A673 (cell line): ENCODE results near the gene ZNF212. TPM values are rescaled to one million over a fixed set of nuclear protein-coding genes. Genes with fewer than 3 reads are reported as not detected.
"Not testable (repeated sequence)": the region's sequence is repeated elsewhere in the genome, so short reads cannot be mapped to it uniquely, and the experiment has no call there.

Experiments
- BruUV-seq: library from RNA; stranded (reverse); fragments of 400-500 nt; replicated peaks from 2 replicates; lab custom pipeline; 2021; lab: Mats Ljungman, UMichigan
- CTCF ChIA-PET: fragments of 300-600 bp; sonication (Branson Sonifier 250); formaldehyde crosslinking; loops from one replicate; lab custom pipeline; 2022; ENCODE audit warnings: antibody characterized with exemption; lab: Charles Lee
- POLR2A ChIA-PET: fragments of 300-600 bp; sonication (Branson Sonifier 250); formaldehyde crosslinking; loops from one replicate; lab custom pipeline; 2022; ENCODE audit warnings: antibody characterized with exemption; ENCODE audit not compliant: low non-redundant PET; lab: Charles Lee
- DNase-seq: peaks from one replicate; pipeline ENCODE4 v3.0.0-alpha.2; 2015; ENCODE audit warnings: low spot score
- H3K27ac ChIP-seq: fragments of 200-600 bp; sonication (generic); 2 replicates; pipeline ENCODE4 v1.5.1; 2016; ENCODE audit warnings: mixed run types, low read depth, mild to moderate bottlenecking, mixed read lengths, antibody characterized with exemption, low read length; ENCODE audit not compliant: poor library complexity, severe bottlenecking
- H3K27me3 ChIP-seq: fragments of 200-600 bp; sonication (generic); replicated peaks from 2 replicates; pipeline ENCODE4 v1.6.1; 2017; ENCODE audit warnings: mixed run types, low read depth, mild to moderate bottlenecking, mixed read lengths, antibody characterized with exemption, low read length; ENCODE audit not compliant: insufficient read depth, poor library complexity
- H3K36me3 ChIP-seq: fragments of 200-600 bp; sonication (generic); 2 replicates; pipeline ENCODE4 v1.6.1; 2016; ENCODE audit warnings: mixed run types, mild to moderate bottlenecking, mixed read lengths, antibody characterized with exemption, low read length; ENCODE audit not compliant: insufficient read depth, poor library complexity, severe bottlenecking
- H3K4me1 ChIP-seq: fragments of 200-600 bp; sonication (generic); 2 replicates; pipeline ENCODE4 v1.6.1; 2017; ENCODE audit warnings: mixed run types, mild to moderate bottlenecking, mixed read lengths, antibody characterized with exemption, low read length; ENCODE audit not compliant: insufficient read depth, poor library complexity, severe bottlenecking
- H3K4me3 ChIP-seq: fragments of 200-600 bp; sonication (generic); 2 replicates; pipeline ENCODE4 v1.5.1; 2016; ENCODE audit warnings: low read depth, mixed run types, mild to moderate bottlenecking, mixed read lengths, low read length; ENCODE audit not compliant: poor library complexity, severe bottlenecking
- H3K9me3 ChIP-seq: fragments of 200-600 bp; sonication (generic); 2 replicates; pipeline ENCODE4 v1.6.1; 2016; ENCODE audit warnings: mixed run types, low read depth, mild to moderate bottlenecking, mixed read lengths, antibody characterized with exemption, low read length; ENCODE audit not compliant: poor library complexity, severe bottlenecking
- CTCF ChIP-seq: fragments of 300-800, 200-600 bp; sonication (generic); conservative IDR thresholded peaks from 2 replicates; pipeline ENCODE4 v1.5.1; 2017; ENCODE audit warnings: low read depth, mild to moderate bottlenecking, antibody characterized with exemption, low read length, moderate library complexity, mixed read lengths
- EZH2 ChIP-seq: fragments of 200-600 bp; sonication (generic); IDR thresholded peaks from 2 replicates; pipeline ENCODE4 v1.6.1; 2017; ENCODE audit warnings: borderline replicate concordance, low read depth, mild to moderate bottlenecking, mixed read lengths, antibody characterized with exemption, low read length; ENCODE audit not compliant: poor library complexity, severe bottlenecking
- intact Hi-C: fragments of 100-400 bp; cut with micrococcal nuclease; formaldehyde crosslinking; loops from one replicate; pipeline ENCODE4 v1.10.0; 2022; ENCODE audit not compliant: unreplicated experiment
- total RNA-seq: library from RNA; stranded (reverse); gene quantifications from 2 replicates; pipeline ENCODE4 v1.2.3, GENCODE V29; 2021

Gene ZNF212
- total RNA-seq, 1 experiment from 2014 or later, result 12.3 TPM

GRCh38 chr7:149245744-149246143 lies 6.3 kb downstream of the ZNF212 start:
- H3K27ac ChIP-seq, result no peak overlapping the region
- TF ChIP-seq CTCF (no peak), EZH2 (no peak)
- POLR2A ChIA-PET, result no interaction called here
- CTCF ChIA-PET, result no interaction called here
- DNase-seq, result no peak
- H3K36me3 ChIP-seq, result no peaks in the 10 kb centered on the region
- H3K27me3 ChIP-seq, result no peaks in the 10 kb centered on the region
- H3K4me3 ChIP-seq, result no peak overlapping the region
- peaks cover 8% of the 10 kb centered on the region for H3K9me3 ChIP-seq
- no TSS peak for BruUV-seq
- no peaks in the 10 kb centered on the region for H3K4me1 ChIP-seq
- intact Hi-C loops, result no loop called here

GRCh38 chr7:149248777-149249176 lies 9.3 kb downstream of the ZNF212 start:
- intact Hi-C loops, result no loop called here
- Histone ChIP-seq H3K4me3 (no peak overlapping the region), H3K27ac (no peak overlapping the region), H3K27me3 (no peaks in the 10 kb centered on the region), H3K36me3 (peaks cover 17% of the 10 kb centered on the region), H3K9me3 (no peaks in the 10 kb centered on the region), H3K4me1 (no peaks in the 10 kb centered on the region)
- no peak for TF ChIP-seq EZH2
- TF ChIP-seq CTCF, result no peak
- CTCF ChIA-PET, result no interaction called here
- no peak for DNase-seq
- POLR2A ChIA-PET, result no interaction called here
- BruUV-seq, result no TSS peak

DNA sequence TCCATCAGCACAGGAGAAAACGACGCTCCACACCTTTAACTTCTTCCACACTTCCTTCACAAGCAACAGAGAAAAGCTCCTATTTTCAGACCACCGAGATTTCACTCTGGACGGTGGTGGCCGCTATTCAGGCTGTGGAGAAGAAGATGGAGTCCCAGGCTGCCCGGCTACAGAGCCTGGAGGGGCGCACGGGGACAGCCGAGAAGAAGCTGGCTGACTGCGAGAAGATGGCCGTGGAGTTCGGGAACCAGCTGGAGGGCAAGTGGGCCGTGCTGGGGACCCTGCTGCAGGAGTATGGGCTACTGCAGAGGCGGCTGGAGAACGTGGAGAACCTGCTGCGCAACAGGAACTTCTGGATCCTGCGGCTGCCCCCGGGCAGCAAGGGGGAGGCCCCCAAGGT lies 10.7 kb downstream of the ZNF212 start:
- H3K4me3 ChIP-seq, H3K4me1 ChIP-seq, DNase-seq, H3K27ac ChIP-seq, H3K27me3 ChIP-seq, BruUV-seq, CTCF ChIA-PET, intact Hi-C loops, H3K9me3 ChIP-seq, POLR2A ChIA-PET: not testable (repeated sequence)
- peaks cover 29% of the 10 kb centered on the region for H3K36me3 ChIP-seq

DNA sequence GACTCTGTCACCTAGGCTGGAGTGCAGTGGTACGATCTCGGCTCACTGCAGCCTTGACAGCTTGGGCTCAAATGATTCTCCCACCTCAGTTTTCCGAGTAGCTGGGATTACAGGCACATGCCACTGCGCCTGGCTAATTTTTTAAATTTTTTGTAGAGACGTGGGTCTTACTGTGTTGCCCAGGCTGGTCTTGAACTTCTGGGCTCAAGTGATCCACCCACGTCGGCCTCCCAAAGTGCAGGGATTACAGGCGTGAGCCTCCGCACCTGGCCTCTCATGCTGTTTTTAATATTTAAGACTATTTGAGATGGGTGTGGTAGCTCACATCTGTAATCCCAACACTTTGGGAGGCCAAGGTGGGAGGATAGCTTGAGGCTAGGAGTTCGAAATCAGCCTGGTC lies 12.1 kb downstream of the ZNF212 start:
- H3K4me1 ChIP-seq, intact Hi-C loops, H3K4me3 ChIP-seq, POLR2A ChIA-PET, H3K9me3 ChIP-seq, H3K27me3 ChIP-seq, BruUV-seq, CTCF ChIA-PET, DNase-seq, H3K27ac ChIP-seq: not testable (repeated sequence)
- H3K36me3 ChIP-seq, result peaks cover 29% of the 10 kb centered on the region
